Astrocyte (in vitro differentiated cells and primary cell): ENCODE results near the gene FAM168B.

Experiments used
- EZH2 ChIP-seq: IDR thresholded peaks from 2 replicates; pipeline ENCODE4 v1.6.1; 2012; ENCODE audit warnings: mild to moderate bottlenecking, low read length, inconsistent platforms; ENCODE audit not compliant: insufficient read depth
- TF ChIP-seq, protein P1 (sequence below): IDR thresholded peaks from 2 replicates; pipeline ENCODE4 v1.5.1; 2011; ENCODE audit warnings: low read depth, mild to moderate bottlenecking, inconsistent platforms, low read length, moderate library complexity; ENCODE audit not compliant: insufficient read depth

DNA sequence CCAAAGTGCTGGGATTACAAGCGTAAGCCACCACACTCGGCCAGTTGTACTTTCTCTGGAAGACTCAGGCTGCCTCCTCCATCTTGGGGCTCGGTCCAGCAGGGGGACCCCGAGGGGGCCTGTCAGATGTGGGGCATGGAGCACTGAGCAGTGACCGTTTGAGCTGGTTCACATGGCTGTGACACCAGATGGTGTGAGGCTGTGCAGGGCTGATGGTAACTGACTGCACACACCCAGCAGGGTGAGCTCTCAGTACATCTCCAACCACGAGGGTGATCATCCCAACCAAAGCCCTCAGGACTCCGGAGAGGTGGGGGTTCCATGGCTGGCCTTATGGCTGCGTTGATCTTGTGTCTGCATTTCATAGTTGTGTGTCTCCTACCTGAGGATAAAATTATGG is 63.4 kb downstream of the FAM168B start:
- TF ChIP-seq, protein P1, sequence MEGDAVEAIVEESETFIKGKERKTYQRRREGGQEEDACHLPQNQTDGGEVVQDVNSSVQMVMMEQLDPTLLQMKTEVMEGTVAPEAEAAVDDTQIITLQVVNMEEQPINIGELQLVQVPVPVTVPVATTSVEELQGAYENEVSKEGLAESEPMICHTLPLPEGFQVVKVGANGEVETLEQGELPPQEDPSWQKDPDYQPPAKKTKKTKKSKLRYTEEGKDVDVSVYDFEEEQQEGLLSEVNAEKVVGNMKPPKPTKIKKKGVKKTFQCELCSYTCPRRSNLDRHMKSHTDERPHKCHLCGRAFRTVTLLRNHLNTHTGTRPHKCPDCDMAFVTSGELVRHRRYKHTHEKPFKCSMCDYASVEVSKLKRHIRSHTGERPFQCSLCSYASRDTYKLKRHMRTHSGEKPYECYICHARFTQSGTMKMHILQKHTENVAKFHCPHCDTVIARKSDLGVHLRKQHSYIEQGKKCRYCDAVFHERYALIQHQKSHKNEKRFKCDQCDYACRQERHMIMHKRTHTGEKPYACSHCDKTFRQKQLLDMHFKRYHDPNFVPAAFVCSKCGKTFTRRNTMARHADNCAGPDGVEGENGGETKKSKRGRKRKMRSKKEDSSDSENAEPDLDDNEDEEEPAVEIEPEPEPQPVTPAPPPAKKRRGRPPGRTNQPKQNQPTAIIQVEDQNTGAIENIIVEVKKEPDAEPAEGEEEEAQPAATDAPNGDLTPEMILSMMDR, result no peak
- TF ChIP-seq EZH2, result no peak
